Progenitor cell of endocrine pancreas (in vitro differentiated cells): ENCODE data around the gene DPYSL5. TPM values are rescaled to one million over a fixed set of nuclear protein-coding genes. Genes with fewer than 3 reads are reported as not detected.

Source experiments
- DNase-seq: peaks from one replicate; pipeline ENCODE4 v3.0.0; 2021; ENCODE audit warnings: low spot score; ENCODE audit not compliant: unreplicated experiment
- H3K27ac Mint-ChIP-seq: 2 replicates; pipeline ENCODE4 v1.8.0; 2021; ENCODE audit warnings: mild to moderate bottlenecking, moderate library complexity, mixed read lengths
- H3K27me3 Mint-ChIP-seq: 2 replicates; pipeline ENCODE4 v1.8.0; 2021; ENCODE audit warnings: mixed read lengths
- H3K36me3 Mint-ChIP-seq: 2 replicates; pipeline ENCODE4 v1.8.0; 2022; ENCODE audit warnings: mixed read lengths; ENCODE audit not compliant: insufficient read depth
- H3K4me1 Mint-ChIP-seq: 2 replicates; pipeline ENCODE4 v1.8.0; 2021; ENCODE audit warnings: low read depth, mixed read lengths
- H3K4me3 Mint-ChIP-seq: 2 replicates; pipeline ENCODE4 v1.8.0; 2021; ENCODE audit warnings: low read depth, mild to moderate bottlenecking, moderate library complexity, mixed read lengths
- H3K9me3 Mint-ChIP-seq: 2 replicates; pipeline ENCODE4 v1.8.0; 2021; ENCODE audit warnings: low read depth, mixed read lengths
- total RNA-seq: library from RNA; stranded (reverse); gene quantifications from 2 replicates; pipeline ENCODE4 v1.2.1, GENCODE V29; 2021
- TF ChIP-seq, protein P1 (sequence below): fragments of 200-600 bp; sonication (generic); IDR thresholded peaks from one replicate; pipeline ENCODE4 v1.5.0; 2021; ENCODE audit warnings: antibody characterized with exemption, mild to moderate bottlenecking; ENCODE audit not compliant: unreplicated experiment

DPYSL5 gene
- total RNA-seq, 1 donor from 2014 or later = 75.0 TPM

DNA sequence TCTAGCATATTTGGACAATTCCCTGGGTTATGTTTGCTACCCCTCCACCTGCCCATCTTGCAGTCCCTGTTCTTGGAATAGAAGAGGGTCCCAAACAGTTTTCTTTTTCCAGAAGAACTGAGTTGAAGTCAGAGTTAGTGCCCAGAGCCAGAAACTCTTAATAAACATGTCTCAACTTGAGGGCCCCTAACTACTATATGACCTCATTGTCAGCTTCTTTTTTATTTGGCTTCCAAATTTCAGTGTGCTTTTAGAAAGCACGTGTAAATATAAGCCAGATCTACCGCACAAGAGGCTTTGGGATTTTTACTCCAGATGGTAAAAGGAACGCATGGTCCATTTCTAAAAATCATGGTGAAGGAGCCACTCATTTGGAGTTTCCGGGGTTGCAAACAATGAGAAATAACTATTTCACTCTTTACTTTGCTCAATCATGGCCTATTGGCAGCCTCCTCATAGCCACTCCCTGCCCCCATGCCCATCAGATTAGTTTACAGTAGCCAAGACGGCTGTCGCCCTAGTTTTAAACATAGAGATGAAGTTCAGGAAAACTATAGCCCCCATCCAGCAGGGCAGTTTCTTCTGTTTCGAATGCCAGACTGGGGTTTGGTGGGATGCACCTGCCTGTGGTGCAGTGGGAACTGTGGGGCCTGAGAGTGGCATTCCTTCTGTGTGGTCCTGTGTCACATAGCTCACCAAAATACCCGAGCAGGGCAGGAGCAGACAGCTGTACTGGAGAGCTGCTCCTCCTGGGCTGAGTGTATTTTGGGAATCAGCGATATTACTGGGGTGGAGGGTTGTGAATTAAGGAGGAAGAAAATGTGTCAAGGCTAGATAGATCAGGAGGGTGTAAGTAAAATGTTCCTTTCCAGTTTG, 124.2 kb downstream of the DPYSL5 start:
- H3K36me3 Mint-ChIP-seq = no peaks in the 10 kb centered on the region

DNA sequence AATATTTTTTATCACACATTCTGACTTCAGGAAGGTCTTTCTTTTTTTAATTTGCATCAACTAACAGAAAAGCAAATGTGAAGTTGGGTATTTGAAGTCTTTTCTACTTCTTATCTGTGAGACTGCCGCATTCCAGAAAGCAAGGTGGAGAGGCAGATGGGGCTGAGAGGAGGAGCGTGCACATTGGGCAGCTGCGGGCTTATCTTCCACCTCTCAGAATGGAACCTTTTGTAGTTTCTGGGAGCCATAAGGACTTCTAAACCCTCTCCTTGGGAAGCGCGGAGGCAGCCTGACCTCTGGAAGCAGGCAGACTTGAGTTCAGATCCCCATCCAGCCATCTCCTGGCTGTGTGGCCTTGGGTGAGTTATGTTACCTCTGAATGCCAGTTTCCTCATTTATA, 126.4 kb downstream of the DPYSL5 start:
- Mint-ChIP-seq H3K4me3 (no peak overlapping the region), H3K4me1 (peaks cover 8% of the 10 kb centered on the region), H3K36me3 (no peaks in the 10 kb centered on the region), H3K9me3 (no peaks in the 10 kb centered on the region), H3K27ac (no peak overlapping the region), H3K27me3 (peaks cover 37% of the 10 kb centered on the region)
- DNase-seq = no peak
- TF ChIP-seq, protein P1, sequence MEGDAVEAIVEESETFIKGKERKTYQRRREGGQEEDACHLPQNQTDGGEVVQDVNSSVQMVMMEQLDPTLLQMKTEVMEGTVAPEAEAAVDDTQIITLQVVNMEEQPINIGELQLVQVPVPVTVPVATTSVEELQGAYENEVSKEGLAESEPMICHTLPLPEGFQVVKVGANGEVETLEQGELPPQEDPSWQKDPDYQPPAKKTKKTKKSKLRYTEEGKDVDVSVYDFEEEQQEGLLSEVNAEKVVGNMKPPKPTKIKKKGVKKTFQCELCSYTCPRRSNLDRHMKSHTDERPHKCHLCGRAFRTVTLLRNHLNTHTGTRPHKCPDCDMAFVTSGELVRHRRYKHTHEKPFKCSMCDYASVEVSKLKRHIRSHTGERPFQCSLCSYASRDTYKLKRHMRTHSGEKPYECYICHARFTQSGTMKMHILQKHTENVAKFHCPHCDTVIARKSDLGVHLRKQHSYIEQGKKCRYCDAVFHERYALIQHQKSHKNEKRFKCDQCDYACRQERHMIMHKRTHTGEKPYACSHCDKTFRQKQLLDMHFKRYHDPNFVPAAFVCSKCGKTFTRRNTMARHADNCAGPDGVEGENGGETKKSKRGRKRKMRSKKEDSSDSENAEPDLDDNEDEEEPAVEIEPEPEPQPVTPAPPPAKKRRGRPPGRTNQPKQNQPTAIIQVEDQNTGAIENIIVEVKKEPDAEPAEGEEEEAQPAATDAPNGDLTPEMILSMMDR = no peak

More for the DNA sequence above, 124.2 kb downstream of the DPYSL5 start:
- Mint-ChIP-seq H3K4me3 (peak overlapping the region; percentile 84), H3K27ac (no peak overlapping the region), H3K27me3 (peaks cover 53% of the 10 kb centered on the region), H3K9me3 (no peaks in the 10 kb centered on the region), H3K4me1 (peaks cover 4% of the 10 kb centered on the region)
- no peak for DNase-seq
- TF ChIP-seq, protein P1 = no peak

DNA sequence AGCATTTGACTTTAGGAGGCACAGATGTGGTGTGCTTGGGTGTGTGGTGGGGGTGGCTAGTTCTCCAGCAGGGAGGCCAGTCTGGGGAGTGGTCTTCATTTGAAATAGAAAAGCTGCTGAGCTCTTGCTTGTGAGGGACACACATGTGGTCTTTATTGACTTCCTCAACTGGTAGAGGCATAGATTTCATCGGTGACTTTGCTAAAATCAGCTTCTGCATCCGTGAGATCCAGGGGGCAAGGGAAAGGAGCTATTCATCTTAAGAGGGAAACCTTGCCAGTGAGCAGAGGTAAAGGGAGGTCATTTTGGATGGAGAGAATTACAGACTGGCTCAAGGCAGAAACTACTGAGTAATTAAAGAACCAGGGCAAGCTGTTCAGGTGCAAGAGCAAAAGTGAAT, 127.2 kb downstream of the DPYSL5 start:
- TF ChIP-seq, protein P1 = no peak
- Mint-ChIP-seq H3K27me3 (peaks cover 37% of the 10 kb centered on the region), H3K9me3 (no peaks in the 10 kb centered on the region), H3K36me3 (no peaks in the 10 kb centered on the region), H3K4me3 (no peak overlapping the region), H3K4me1 (peaks cover 8% of the 10 kb centered on the region), H3K27ac (peak overlapping the region; percentile 46)
- no peak for DNase-seq

DNA sequence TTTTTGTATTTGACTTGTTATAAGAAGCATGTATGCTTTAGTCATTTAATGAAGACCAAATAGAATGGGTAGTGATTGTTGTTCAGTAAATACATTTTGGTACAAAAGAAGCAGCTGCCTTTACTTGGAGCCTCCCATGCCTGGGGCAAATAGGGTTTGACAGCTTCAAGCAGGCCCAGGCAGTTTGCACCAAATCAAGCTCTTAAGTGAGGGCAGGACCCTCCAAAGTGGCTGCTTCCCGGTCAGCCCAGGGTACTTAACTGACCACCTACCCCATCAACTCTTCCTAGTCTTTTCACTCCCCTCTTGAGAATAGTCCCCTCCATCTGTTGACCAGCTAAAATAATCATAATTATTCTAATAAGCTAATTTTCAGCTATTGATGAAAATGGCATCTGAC, 127.7 kb downstream of the DPYSL5 start:
- Mint-ChIP-seq H3K4me1 (peaks cover 8% of the 10 kb centered on the region), H3K36me3 (no peaks in the 10 kb centered on the region), H3K9me3 (no peaks in the 10 kb centered on the region), H3K27ac (no peak overlapping the region), H3K4me3 (no peak overlapping the region), H3K27me3 (peaks cover 37% of the 10 kb centered on the region)
- TF ChIP-seq, protein P1 = no peak
- no peak for DNase-seq

DNA sequence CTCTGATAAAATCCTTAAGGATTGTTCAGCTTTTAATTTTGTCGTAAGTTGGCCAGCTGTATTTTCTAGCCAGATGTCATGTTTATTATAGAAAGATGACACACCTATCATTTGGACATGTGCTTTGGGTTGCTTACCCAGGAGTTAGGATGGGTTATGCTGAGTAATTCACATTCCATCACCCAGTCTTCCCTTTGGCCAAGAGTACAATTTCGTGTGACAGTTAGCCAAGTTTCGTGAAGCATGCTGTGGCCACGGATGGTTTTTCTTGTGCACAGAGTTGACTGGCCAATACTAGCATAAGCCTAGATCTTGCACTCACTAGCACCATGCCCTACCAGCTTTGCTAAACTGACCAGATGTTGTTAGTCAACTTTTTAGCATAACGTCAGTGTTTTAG, 128.3 kb downstream of the DPYSL5 start:
- H3K36me3 Mint-ChIP-seq = no peaks in the 10 kb centered on the region
- H3K4me1 Mint-ChIP-seq = peaks cover 6% of the 10 kb centered on the region
- no peak for DNase-seq
- H3K4me3 Mint-ChIP-seq = no peak overlapping the region
- peaks cover 35% of the 10 kb centered on the region for H3K27me3 Mint-ChIP-seq
- no peak overlapping the region for H3K27ac Mint-ChIP-seq
- TF ChIP-seq, protein P1 = no peak
- H3K9me3 Mint-ChIP-seq = no peaks in the 10 kb centered on the region
